Keratinocyte (primary cell): Measurements from ENCODE around the gene ADGRA1. TPM values are rescaled to one million over a fixed set of nuclear protein-coding genes. Genes with fewer than 3 reads are reported as not detected.

Experiments
- DNase-seq: peaks from one replicate; pipeline ENCODE4 v3.0.0-alpha.2; 2011; ENCODE audit warnings: low read depth, missing footprints, low spot score
- FAIRE-seq: peaks from 2 replicates; lab custom pipeline; 2011; peaks lifted over from hg19 to GRCh38; lab: Jason Lieb, UNC
- H2AFZ ChIP-seq: 2 replicates; pipeline ENCODE4 v1.6.0; 2012; ENCODE audit warnings: low read length, control low read depth, inconsistent platforms; ENCODE audit not compliant: control insufficient read depth
- H3K27ac ChIP-seq: 2 replicates; pipeline ENCODE4 v1.5.1; 2011; ENCODE audit warnings: low read length; ENCODE audit not compliant: control insufficient read depth, insufficient read depth
- H3K27me3 ChIP-seq: 3 replicates; pipeline ENCODE4 v1.6.0; 2011; ENCODE audit warnings: low read length; ENCODE audit not compliant: control insufficient read depth, insufficient read depth; ENCODE audit errors: extremely low read depth
- H3K36me3 ChIP-seq, 2 experiments: 2 replicates in 1 of 2; 3 replicates in 1 of 2; pipeline ENCODE4 v1.5.1; 2011; ENCODE audit warnings: low read length in 2 of 2, mild to moderate bottlenecking in 1 of 2; ENCODE audit not compliant: control insufficient read depth in 2 of 2, insufficient read depth in 2 of 2; ENCODE audit errors: extremely low read depth in 1 of 2
- H3K4me1 ChIP-seq: 3 replicates; pipeline ENCODE4 v1.5.1; 2011; ENCODE audit warnings: low read length; ENCODE audit not compliant: control insufficient read depth, insufficient read depth; ENCODE audit errors: extremely low read depth
- H3K4me2 ChIP-seq: 3 replicates; pipeline ENCODE4 v1.6.0; 2011; ENCODE audit warnings: low read depth, low read length; ENCODE audit not compliant: control insufficient read depth, insufficient read depth; ENCODE audit errors: extremely low read depth
- H3K4me3 ChIP-seq, 3 experiments: fragments of 200-600 bp in 1 of 3; sonication (generic) in 1 of 3; 2 replicates in 2 of 3; 3 replicates in 1 of 3; pipeline ENCODE4 v1.5.1; 2011 to 2016; ENCODE audit warnings: low read length in 3 of 3, mild to moderate bottlenecking in 3 of 3, control low read depth in 2 of 3, inconsistent platforms in 1 of 3, low read depth in 1 of 3, mixed read lengths in 1 of 3, mixed run types in 1 of 3, moderate library complexity in 1 of 3; ENCODE audit not compliant: control insufficient read depth in 2 of 3, insufficient read depth in 2 of 3; ENCODE audit errors: extremely low read depth in 1 of 3
- H3K79me2 ChIP-seq: 2 replicates; pipeline ENCODE4 v1.6.0; 2012; ENCODE audit warnings: low read length; ENCODE audit not compliant: control insufficient read depth, insufficient read depth
- H3K9ac ChIP-seq: 3 replicates; pipeline ENCODE4 v1.6.0; 2011; ENCODE audit warnings: low read length; ENCODE audit not compliant: control insufficient read depth, insufficient read depth; ENCODE audit errors: extremely low read depth
- H3K9me1 ChIP-seq: 3 replicates; pipeline ENCODE4 v1.6.0; 2011; ENCODE audit warnings: low read length; ENCODE audit not compliant: control insufficient read depth, insufficient read depth; ENCODE audit errors: extremely low read depth
- H3K9me3 ChIP-seq: 2 replicates; pipeline ENCODE4 v1.5.1; 2012; ENCODE audit warnings: low read depth, low read length; ENCODE audit not compliant: control insufficient read depth
- H4K20me1 ChIP-seq: 3 replicates; pipeline ENCODE4 v1.6.0; 2011; ENCODE audit warnings: low read length; ENCODE audit not compliant: control insufficient read depth, insufficient read depth; ENCODE audit errors: extremely low read depth
- EZH2 ChIP-seq: IDR thresholded peaks from one replicate; pipeline ENCODE4 v1.6.1; 2012; ENCODE audit warnings: inconsistent platforms, mild to moderate bottlenecking, low read length, moderate library complexity
- dilution Hi-C: fragments of 300-500 bp; cut with MboI; formaldehyde crosslinking; loops from one replicate; pipeline ENCODE4 v1.7.0; 2020; ENCODE audit warnings: low sequenced_read_pairs; ENCODE audit not compliant: extremely low pct_ligation_motif_present
- polyA plus RNA-seq, 5 experiments: library from polyadenylated mRNA; depleted of rRNA in 3 of 5; stranded (reverse) in 3 of 5; stranded (forward) in 1 of 5; unstranded in 1 of 5; fragments of >200 nt; gene quantifications; 1 replicate in 1 of 5; 2 replicates in 3 of 5; 3 replicates in 1 of 5; pipeline versions ENCODE4 v1.2.1 to v1.2.3, GENCODE V29; 2011 to 2012; ENCODE audit warnings: missing spikeins in 2 of 5, low read depth in 1 of 5, low replicate concordance in 1 of 5
- TF ChIP-seq, protein P1 (sequence below), 3 experiments: IDR thresholded peaks in 1 of 3; conservative IDR thresholded peaks in 1 of 3; optimal IDR thresholded peaks in 1 of 3; 2 replicates in 2 of 3; 3 replicates in 1 of 3; pipeline versions ENCODE3 to v1.5.1; 2011; ENCODE audit warnings: low read length in 3 of 3, mild to moderate bottlenecking in 3 of 3, moderate library complexity in 2 of 3, control low read depth in 1 of 3, inconsistent platforms in 1 of 3; ENCODE audit not compliant: insufficient read depth in 2 of 3; ENCODE audit errors: extremely low read depth in 1 of 3

The ADGRA1 gene
- polyA plus RNA-seq, 1 donor (not counting 4 experiments of a cell fraction or from before 2014, with no cell fraction given), result not detected

GRCh38 chr10:133104068-133104962 is 16.6 kb downstream of the ADGRA1 start:
- H3K4me1 ChIP-seq, result no peaks in the 10 kb centered on the region
- H3K9me3 ChIP-seq, result peaks cover 10% of the 10 kb centered on the region
- TF ChIP-seq EZH2, result no peak
- TF ChIP-seq, protein P1, sequence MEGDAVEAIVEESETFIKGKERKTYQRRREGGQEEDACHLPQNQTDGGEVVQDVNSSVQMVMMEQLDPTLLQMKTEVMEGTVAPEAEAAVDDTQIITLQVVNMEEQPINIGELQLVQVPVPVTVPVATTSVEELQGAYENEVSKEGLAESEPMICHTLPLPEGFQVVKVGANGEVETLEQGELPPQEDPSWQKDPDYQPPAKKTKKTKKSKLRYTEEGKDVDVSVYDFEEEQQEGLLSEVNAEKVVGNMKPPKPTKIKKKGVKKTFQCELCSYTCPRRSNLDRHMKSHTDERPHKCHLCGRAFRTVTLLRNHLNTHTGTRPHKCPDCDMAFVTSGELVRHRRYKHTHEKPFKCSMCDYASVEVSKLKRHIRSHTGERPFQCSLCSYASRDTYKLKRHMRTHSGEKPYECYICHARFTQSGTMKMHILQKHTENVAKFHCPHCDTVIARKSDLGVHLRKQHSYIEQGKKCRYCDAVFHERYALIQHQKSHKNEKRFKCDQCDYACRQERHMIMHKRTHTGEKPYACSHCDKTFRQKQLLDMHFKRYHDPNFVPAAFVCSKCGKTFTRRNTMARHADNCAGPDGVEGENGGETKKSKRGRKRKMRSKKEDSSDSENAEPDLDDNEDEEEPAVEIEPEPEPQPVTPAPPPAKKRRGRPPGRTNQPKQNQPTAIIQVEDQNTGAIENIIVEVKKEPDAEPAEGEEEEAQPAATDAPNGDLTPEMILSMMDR (optimal IDR thresholded peaks at IDR 0.05 in 1 of 3, IDR thresholded peaks at IDR 0.05 in 1 of 3, conservative IDR thresholded peaks at IDR 0.05 in 1 of 3; ENCODE audit: extremely low read depth in 1 of 3, insufficient read depth in 2 of 3, low read length in 3 of 3), result no peak
- no peak overlapping the region for H3K9ac ChIP-seq
- H3K36me3 ChIP-seq, result no peaks in the 10 kb centered on the region
- no peak for FAIRE-seq
- no peaks in the 10 kb centered on the region for H4K20me1 ChIP-seq
- no peak overlapping the region for H3K4me3 ChIP-seq
- DNase-seq, result no peak
- H3K79me2 ChIP-seq, result no peaks in the 10 kb centered on the region
- no peak overlapping the region for H2AFZ ChIP-seq
- dilution Hi-C loops, result no loop called here
- H3K4me2 ChIP-seq, result no peak overlapping the region
- no peaks in the 10 kb centered on the region for H3K9me1 ChIP-seq
- H3K27me3 ChIP-seq, result peaks cover 26% of the 10 kb centered on the region
- H3K27ac ChIP-seq, result no peak overlapping the region

- dilution Hi-C loops, result no loop called here
- peaks cover 22% of the 10 kb centered on the region for H3K27me3 ChIP-seq
- no peak for FAIRE-seq
Measured at GRCh38 chr10:133104963-133105640, 17.4 kb downstream of the ADGRA1 start.

More at GRCh38 chr10:133104963-133105640, 17.4 kb downstream of the ADGRA1 start:
- no peak for TF ChIP-seq EZH2
- TF ChIP-seq, protein P1 (optimal IDR thresholded peaks at IDR 0.05 in 1 of 3, IDR thresholded peaks at IDR 0.05 in 1 of 3, conservative IDR thresholded peaks at IDR 0.05 in 1 of 3; ENCODE audit: extremely low read depth in 1 of 3, insufficient read depth in 2 of 3, low read length in 3 of 3), result no peak
- no peaks in the 10 kb centered on the region for H3K4me1 ChIP-seq
- H3K4me3 ChIP-seq, result no peak overlapping the region
- no peaks in the 10 kb centered on the region for H3K36me3 ChIP-seq
- H3K9me3 ChIP-seq, result peaks cover 10% of the 10 kb centered on the region
- H3K9me1 ChIP-seq, result no peaks in the 10 kb centered on the region
- no peak for DNase-seq
- no peaks in the 10 kb centered on the region for H4K20me1 ChIP-seq
- no peaks in the 10 kb centered on the region for H3K79me2 ChIP-seq
- H3K27ac ChIP-seq, result no peak overlapping the region
- no peak overlapping the region for H2AFZ ChIP-seq
- no peak overlapping the region for H3K9ac ChIP-seq
- no peak overlapping the region for H3K4me2 ChIP-seq
